NB4 (cell line): ENCODE results near the gene OR2V1.

Experiments
- MYC ChIP-seq: IDR thresholded peaks from 2 replicates; pipeline ENCODE4 v1.6.1; 2011; ENCODE audit warnings: low read depth, low read length
- POLR2A ChIP-seq: IDR thresholded peaks from 2 replicates; pipeline ENCODE4 v1.6.1; 2011; ENCODE audit warnings: mild to moderate bottlenecking; ENCODE audit not compliant: insufficient read length; ENCODE audit errors: extremely low read depth
- TF ChIP-seq, protein P1 (sequence below): IDR thresholded peaks from one replicate; pipeline ENCODE4 v1.5.1; 2012; ENCODE audit warnings: low read depth, low read length
- TF ChIP-seq, protein P2 (sequence below): IDR thresholded peaks from 2 replicates; pipeline ENCODE4 v1.6.1; 2011; ENCODE audit warnings: low read depth, low read length

DNA sequence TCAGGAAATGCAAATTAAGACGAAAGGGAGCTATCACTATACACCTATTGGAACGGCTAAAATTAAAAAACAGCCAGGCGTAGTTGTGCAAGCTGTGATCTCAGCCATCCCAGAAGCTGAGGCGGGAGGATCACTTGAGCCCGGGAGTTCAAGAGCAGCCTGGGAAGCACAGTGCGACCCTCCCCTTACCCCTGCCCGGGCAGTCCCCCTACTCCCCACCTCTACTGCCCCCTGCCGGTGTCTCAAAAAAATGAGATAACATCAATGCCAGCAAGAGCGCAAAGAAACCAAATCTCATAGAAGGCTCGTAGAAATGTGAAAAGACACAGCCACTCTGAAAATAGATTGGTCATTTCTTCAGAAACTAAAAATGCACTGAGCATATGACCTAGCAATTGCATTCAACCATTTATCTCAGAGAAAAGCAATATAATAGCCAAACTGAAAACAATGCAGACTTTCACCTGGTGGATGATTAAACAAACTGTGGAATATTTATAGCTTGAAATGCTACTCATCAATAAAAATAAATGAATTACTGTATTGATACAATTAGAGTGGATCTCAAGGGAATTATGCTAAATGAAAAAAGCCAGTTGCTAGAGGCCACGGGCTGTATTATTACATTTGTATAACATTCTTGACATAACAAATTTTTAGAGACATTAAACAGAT, 37.0 kb upstream of the OR2V1 start:
- TF ChIP-seq, protein P1, sequence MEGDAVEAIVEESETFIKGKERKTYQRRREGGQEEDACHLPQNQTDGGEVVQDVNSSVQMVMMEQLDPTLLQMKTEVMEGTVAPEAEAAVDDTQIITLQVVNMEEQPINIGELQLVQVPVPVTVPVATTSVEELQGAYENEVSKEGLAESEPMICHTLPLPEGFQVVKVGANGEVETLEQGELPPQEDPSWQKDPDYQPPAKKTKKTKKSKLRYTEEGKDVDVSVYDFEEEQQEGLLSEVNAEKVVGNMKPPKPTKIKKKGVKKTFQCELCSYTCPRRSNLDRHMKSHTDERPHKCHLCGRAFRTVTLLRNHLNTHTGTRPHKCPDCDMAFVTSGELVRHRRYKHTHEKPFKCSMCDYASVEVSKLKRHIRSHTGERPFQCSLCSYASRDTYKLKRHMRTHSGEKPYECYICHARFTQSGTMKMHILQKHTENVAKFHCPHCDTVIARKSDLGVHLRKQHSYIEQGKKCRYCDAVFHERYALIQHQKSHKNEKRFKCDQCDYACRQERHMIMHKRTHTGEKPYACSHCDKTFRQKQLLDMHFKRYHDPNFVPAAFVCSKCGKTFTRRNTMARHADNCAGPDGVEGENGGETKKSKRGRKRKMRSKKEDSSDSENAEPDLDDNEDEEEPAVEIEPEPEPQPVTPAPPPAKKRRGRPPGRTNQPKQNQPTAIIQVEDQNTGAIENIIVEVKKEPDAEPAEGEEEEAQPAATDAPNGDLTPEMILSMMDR: peak; percentile 53
- TF ChIP-seq POLR2A (no peak), MYC (no peak)
- TF ChIP-seq, protein P2, sequence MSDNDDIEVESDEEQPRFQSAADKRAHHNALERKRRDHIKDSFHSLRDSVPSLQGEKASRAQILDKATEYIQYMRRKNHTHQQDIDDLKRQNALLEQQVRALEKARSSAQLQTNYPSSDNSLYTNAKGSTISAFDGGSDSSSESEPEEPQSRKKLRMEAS: no peak
